NCI-H2196 (cell line): Measurements from ENCODE around the gene FBXO10.
"Not testable (repeated sequence)": the region's sequence is repeated elsewhere in the genome, so short reads cannot be mapped to it uniquely, and the experiment has no call there.

ENCODE experiments used
- DNase-seq: peaks from one replicate; lab custom pipeline; 2025; ENCODE audit not compliant: unreplicated experiment; lab: John Stamatoyannopoulos, UW

FBXO10 gene

GRCh38 chr9:37550781-37551180, 25.4 kb downstream of the FBXO10 start:
- DNase-seq: no peak

- no peak for DNase-seq
Measured at GRCh38 chr9:37549527-37549926, 26.7 kb downstream of the FBXO10 start.

GRCh38 chr9:37547328-37547878, 28.8 kb downstream of the FBXO10 start:
- no peak for DNase-seq

- DNase-seq: no peak
Measured at GRCh38 chr9:37543468-37543867, 32.7 kb downstream of the FBXO10 start.

- no peak for DNase-seq
Measured at GRCh38 chr9:37542895-37543294, 33.3 kb downstream of the FBXO10 start.

GRCh38 chr9:37542488-37542887, 33.7 kb downstream of the FBXO10 start:
- DNase-seq: no peak

GRCh38 chr9:37541465-37541864, 34.7 kb downstream of the FBXO10 start:
- no peak for DNase-seq

GRCh38 chr9:37540634-37541033, 35.5 kb downstream of the FBXO10 start:
- DNase-seq: peak; percentile 36

- DNase-seq: no peak
Measured at GRCh38 chr9:37539634-37540033, 36.5 kb downstream of the FBXO10 start.

GRCh38 chr9:37538099-37538498, 38.1 kb downstream of the FBXO10 start:
- DNase-seq: no peak

GRCh38 chr9:37534901-37535300, 41.3 kb downstream of the FBXO10 start:
- no peak for DNase-seq

GRCh38 chr9:37534412-37534811, 41.8 kb downstream of the FBXO10 start:
- no peak for DNase-seq

GRCh38 chr9:37531699-37532098, 44.5 kb downstream of the FBXO10 start:
- no peak for DNase-seq

- peak; percentile 80 for DNase-seq
Measured at GRCh38 chr9:37528652-37529471, 47.3 kb downstream of the FBXO10 start.

- no peak for DNase-seq
Measured at GRCh38 chr9:37523916-37524315, 52.3 kb downstream of the FBXO10 start.

GRCh38 chr9:37522971-37523370, 53.2 kb downstream of the FBXO10 start:
- DNase-seq: no peak

- no peak for DNase-seq
Measured at GRCh38 chr9:37521111-37521510, 55.1 kb downstream of the FBXO10 start.

- no peak for DNase-seq
Measured at GRCh38 chr9:37520641-37521040, 55.5 kb downstream of the FBXO10 start.

GRCh38 chr9:37517923-37518322, 58.3 kb downstream of the FBXO10 start:
- DNase-seq: no peak

GRCh38 chr9:37515620-37516258, 60.4 kb downstream of the FBXO10 start:
- DNase-seq: no peak

GRCh38 chr9:37514999-37515398, 61.2 kb downstream of the FBXO10 start:
- DNase-seq: no peak

GRCh38 chr9:37514415-37514814, 61.8 kb downstream of the FBXO10 start:
- DNase-seq: not testable (repeated sequence)
